ENCODE measurements around the gene CKS2. TPM values are rescaled to one million over a fixed set of nuclear protein-coding genes. Genes with fewer than 3 reads are reported as not detected.
A peak's percentile ranks its signal among the peaks of the same experiment; 100 is the strongest.

Gene CKS2
- total and polyA plus RNA-seq, 8 donors = 1.4 to 84.0 (median 39.1) TPM; not detected in 2

DNA sequence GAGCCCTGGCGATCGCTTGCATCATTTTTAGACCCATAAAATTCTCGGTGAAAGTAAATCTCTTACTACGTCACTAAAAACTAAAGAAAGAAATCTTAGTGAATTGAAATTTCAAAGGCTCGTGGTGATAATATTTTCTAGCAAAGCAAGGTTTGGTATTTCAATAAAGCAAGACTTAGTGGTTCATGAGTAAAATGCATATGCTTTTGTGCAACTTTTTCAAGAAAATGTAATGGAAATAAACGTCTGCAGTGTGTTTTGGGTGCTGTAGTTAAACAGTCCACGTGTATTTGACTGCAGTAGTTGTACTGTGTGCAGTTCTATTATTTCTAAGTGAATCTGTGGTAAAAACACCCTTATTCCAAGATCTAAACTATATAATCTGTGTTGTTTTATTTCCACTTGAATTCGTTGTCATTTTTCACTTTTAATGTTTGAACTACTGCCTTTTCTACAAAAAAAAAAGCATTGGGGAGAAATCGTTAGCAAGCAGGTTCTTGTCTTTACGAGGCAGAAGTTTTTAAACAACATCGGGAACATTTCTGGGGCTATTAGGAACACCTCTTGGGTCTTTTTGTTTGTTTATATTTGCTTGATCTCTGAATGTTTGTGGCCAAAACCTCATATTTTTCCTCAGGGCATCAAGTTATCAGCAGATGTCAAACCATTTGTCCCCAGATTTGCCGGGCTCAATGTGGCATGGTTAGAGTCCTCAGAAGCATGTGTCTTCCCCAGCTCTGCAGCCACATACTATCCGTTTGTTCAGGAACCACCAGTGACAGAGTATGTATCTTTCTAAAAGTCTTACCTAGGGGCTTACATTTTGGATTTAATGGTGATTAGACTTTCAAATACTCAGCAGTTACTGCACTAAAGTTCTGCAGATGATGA is 8.3 kb downstream of the CKS2 start:
- H3K27me3 ChIP-seq = no peaks in the 10 kb centered on the region
- peaks cover 29 to 65% (median 42%) of the 10 kb centered on the region in 4 donors for H3K4me1 ChIP-seq
- DNase-seq = peak in 1 of 2 donors; percentile 36
- peak overlapping the region; percentile 98 to 100 (median 100) for H3K27ac ChIP-seq
- H3K36me3 ChIP-seq = peaks cover 0 to 28% (median 6%) of the 10 kb centered on the region in 4 donors
- H3K4me3 ChIP-seq = peak overlapping the region; percentile 57 to 84 (median 62)
- 2 to 3% (median 3%) methylated on average over 13 of the region's 13 CpGs for WGBS, 5 donors
- intact Hi-C loops (cut with DNase I; ENCODE audit: low total_unique reads) = no loop called here
- TF ChIP-seq, protein P1, sequence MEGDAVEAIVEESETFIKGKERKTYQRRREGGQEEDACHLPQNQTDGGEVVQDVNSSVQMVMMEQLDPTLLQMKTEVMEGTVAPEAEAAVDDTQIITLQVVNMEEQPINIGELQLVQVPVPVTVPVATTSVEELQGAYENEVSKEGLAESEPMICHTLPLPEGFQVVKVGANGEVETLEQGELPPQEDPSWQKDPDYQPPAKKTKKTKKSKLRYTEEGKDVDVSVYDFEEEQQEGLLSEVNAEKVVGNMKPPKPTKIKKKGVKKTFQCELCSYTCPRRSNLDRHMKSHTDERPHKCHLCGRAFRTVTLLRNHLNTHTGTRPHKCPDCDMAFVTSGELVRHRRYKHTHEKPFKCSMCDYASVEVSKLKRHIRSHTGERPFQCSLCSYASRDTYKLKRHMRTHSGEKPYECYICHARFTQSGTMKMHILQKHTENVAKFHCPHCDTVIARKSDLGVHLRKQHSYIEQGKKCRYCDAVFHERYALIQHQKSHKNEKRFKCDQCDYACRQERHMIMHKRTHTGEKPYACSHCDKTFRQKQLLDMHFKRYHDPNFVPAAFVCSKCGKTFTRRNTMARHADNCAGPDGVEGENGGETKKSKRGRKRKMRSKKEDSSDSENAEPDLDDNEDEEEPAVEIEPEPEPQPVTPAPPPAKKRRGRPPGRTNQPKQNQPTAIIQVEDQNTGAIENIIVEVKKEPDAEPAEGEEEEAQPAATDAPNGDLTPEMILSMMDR (IDR thresholded peaks at IDR 0.05) = peak in 1 of 7 experiments; percentile 27
- TF ChIP-seq POLR2A (IDR thresholded peaks at IDR 0.05) = no peak
- no peak for TF ChIP-seq POLR2AphosphoS5 (IDR thresholded peaks at IDR 0.05)
- no peak for TF ChIP-seq EP300 (IDR thresholded peaks at IDR 0.05)
- H3K9me3 ChIP-seq = no peaks in the 10 kb centered on the region

DNA sequence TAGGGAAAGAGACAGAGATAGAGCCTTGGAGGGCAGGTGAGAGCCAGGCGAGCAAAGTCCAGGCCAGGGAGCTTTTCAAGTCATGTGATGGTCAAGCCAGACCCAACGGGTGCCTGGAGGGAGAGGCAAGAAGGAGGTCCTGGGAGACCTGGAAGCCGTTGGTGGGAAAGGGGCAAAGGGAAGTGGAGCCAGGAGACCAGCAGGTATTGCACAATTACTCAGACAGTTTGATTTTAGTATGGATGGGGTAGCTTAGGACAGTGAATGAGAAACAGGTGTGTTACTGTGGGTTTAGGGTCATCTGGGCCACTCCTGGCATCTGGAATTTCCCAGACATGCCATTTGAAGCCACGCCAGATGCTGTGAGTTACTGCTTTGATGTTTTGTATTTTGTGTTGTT is 12.4 kb downstream of the CKS2 start:
- Histone ChIP-seq H3K4me3 (no peak overlapping the region), H3K36me3 (peaks cover 14 to 46% (median 38%) of the 10 kb centered on the region in 4 donors), H3K27me3 (no peaks in the 10 kb centered on the region), H3K4me1 (peaks cover 20 to 63% (median 39%) of the 10 kb centered on the region in 4 donors), H3K9me3 (no peaks in the 10 kb centered on the region), H3K27ac (no peak overlapping the region)
- intact Hi-C loops (cut with DNase I; ENCODE audit: low total_unique reads) = loop anchor here (10.0 kb wide), 1 partner anchor 231 kb away; no protein-coding TSS in a partner anchor
- DNase-seq = no peak
- TF ChIP-seq EP300 (IDR thresholded peaks at IDR 0.05) = no peak
- no peak for TF ChIP-seq POLR2AphosphoS5 (IDR thresholded peaks at IDR 0.05)
- no peak for TF ChIP-seq POLR2A (IDR thresholded peaks at IDR 0.05)
- TF ChIP-seq, protein P1 (IDR thresholded peaks at IDR 0.05) = no peak
- 54 to 66% (median 56%) methylated on average over 4 of the region's 4 CpGs for WGBS, 5 donors

DNA sequence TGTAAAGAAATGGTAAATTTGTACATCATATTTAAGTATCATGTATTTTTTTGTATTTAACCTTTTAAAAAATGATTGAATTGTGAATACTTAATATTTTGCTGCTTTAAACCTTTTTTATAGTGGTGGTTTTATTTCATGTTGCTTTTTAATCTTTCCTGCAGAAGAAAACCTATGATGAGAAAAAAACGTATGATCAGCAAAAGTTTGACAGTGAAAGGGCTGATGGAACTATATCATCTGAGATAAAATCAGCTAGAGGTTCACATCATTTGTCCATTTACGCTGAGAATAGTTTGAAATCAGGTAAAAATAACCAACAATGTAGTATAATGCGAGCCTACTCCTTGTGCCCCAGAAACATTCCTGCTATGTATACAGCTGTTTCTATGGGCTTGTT is 14.7 kb downstream of the CKS2 start:
- intact Hi-C loops (cut with DNase I; ENCODE audit: low total_unique reads) = loop anchor here (10.0 kb wide), 1 partner anchor 229 kb away; no protein-coding TSS in a partner anchor
- peaks cover 36 to 70% (median 62%) of the 10 kb centered on the region in 4 donors for H3K36me3 ChIP-seq
- H3K4me1 ChIP-seq = peaks cover 7 to 46% (median 27%) of the 10 kb centered on the region in 4 donors
- no peaks in the 10 kb centered on the region for H3K27me3 ChIP-seq
- 85 to 93% (median 90%) methylated on average over 3 of the region's 3 CpGs for WGBS, 5 donors
- H3K27ac ChIP-seq = no peak overlapping the region
- DNase-seq = no peak
- TF ChIP-seq POLR2A (IDR thresholded peaks at IDR 0.05) = no peak
- no peak for TF ChIP-seq EP300 (IDR thresholded peaks at IDR 0.05)
- TF ChIP-seq POLR2AphosphoS5 (IDR thresholded peaks at IDR 0.05) = no peak
- TF ChIP-seq, protein P1 (IDR thresholded peaks at IDR 0.05) = no peak
- H3K9me3 ChIP-seq = no peaks in the 10 kb centered on the region
- H3K4me3 ChIP-seq = no peak overlapping the region

DNA sequence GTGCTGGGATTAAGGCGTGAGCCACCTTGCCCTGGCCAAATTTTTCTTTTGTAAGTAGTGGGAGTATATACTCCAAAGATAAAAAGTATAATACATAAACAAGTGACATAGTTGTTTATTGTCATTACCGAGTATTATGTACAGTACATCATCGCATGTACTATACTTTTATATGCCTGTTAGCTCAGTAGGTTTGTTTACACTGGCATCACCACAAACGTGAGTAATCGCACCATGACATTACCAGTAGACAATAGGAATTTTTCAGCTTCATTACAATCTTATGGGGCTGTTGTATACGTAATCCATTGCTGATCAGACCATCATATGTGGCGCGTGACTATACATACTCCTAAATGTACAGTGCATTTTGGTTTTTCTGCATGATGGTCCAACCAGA is 17.1 kb downstream of the CKS2 start:
- Histone ChIP-seq H3K4me3 (no peak overlapping the region), H3K9me3 (no peaks in the 10 kb centered on the region), H3K4me1 (peaks cover 7 to 24% (median 15%) of the 10 kb centered on the region in 4 donors), H3K36me3 (peaks cover 49 to 86% (median 79%) of the 10 kb centered on the region in 4 donors), H3K27me3 (no peaks in the 10 kb centered on the region), H3K27ac (no peak overlapping the region)
- TF ChIP-seq, protein P1 (IDR thresholded peaks at IDR 0.05) = no peak
- TF ChIP-seq EP300 (IDR thresholded peaks at IDR 0.05) (no peak), POLR2A (IDR thresholded peaks at IDR 0.05) (no peak), POLR2AphosphoS5 (IDR thresholded peaks at IDR 0.05) (no peak)
- intact Hi-C loops (cut with DNase I; ENCODE audit: low total_unique reads) = loop anchor here (10.0 kb wide), 1 partner anchor 227 kb away; no protein-coding TSS in a partner anchor
- no peak for DNase-seq
- WGBS, 5 donors = 83 to 87% (median 85%) methylated on average over 8 of the region's 8 CpGs
